KBM-7 (cell line): Measurements from ENCODE around the gene EBF3.

Experiments used
- DNase-seq: peaks from one replicate; pipeline ENCODE4 v3.0.0-alpha.2; 2015
- in situ Hi-C: fragments of 300-500 bp; cut with MboI; formaldehyde crosslinking; loops from 2 replicates; pipeline ENCODE4 v1.14.3; 2020; ENCODE audit warnings: low sequenced_read_pairs, low pct_unique_long_range_greater_than_20kb, mixed read lengths

The EBF3 gene

GRCh38 chr10:129796710-129797420 lies 167.2 kb downstream of the EBF3 start:
- DNase-seq, result no peak
- in situ Hi-C loops, result no loop called here

- DNase-seq, result no peak
- in situ Hi-C loops, result no loop called here
Measured at GRCh38 chr10:129793996-129794395, 170.1 kb downstream of the EBF3 start.

GRCh38 chr10:129793479-129793878 lies 170.6 kb downstream of the EBF3 start:
- in situ Hi-C loops, result no loop called here

GRCh38 chr10:129792864-129793263 lies 171.2 kb downstream of the EBF3 start:
- no peak for DNase-seq
- in situ Hi-C loops, result no loop called here

More at GRCh38 chr10:129793479-129793878, 170.6 kb downstream of the EBF3 start:
- DNase-seq, result no peak

GRCh38 chr10:129792141-129792540 lies 171.9 kb downstream of the EBF3 start:
- no peak for DNase-seq
- in situ Hi-C loops, result no loop called here

GRCh38 chr10:129790715-129791446 lies 173.2 kb downstream of the EBF3 start:
- no peak for DNase-seq
- in situ Hi-C loops, result no loop called here

GRCh38 chr10:129788215-129788614 lies 175.9 kb downstream of the EBF3 start:
- in situ Hi-C loops, result no loop called here

GRCh38 chr10:129787557-129787956 lies 176.5 kb downstream of the EBF3 start:
- in situ Hi-C loops, result no loop called here
- no peak for DNase-seq

More at GRCh38 chr10:129788215-129788614, 175.9 kb downstream of the EBF3 start:
- no peak for DNase-seq

GRCh38 chr10:129786216-129786615 lies 177.9 kb downstream of the EBF3 start:
- no peak for DNase-seq
- in situ Hi-C loops, result no loop called here

GRCh38 chr10:129785536-129785981 lies 178.5 kb downstream of the EBF3 start:
- in situ Hi-C loops, result no loop called here
- DNase-seq, result no peak
